Measurements from ENCODE around the gene SIAE.

- TF ChIP-seq POLR2A (IDR thresholded peaks at IDR 0.05; ENCODE audit: extremely low read depth, insufficient read length) (no peak), CTCF (IDR thresholded peaks at IDR 0.05; ENCODE audit: low read depth, low read length) (no peak), MAX (IDR thresholded peaks at IDR 0.05; ENCODE audit: low read depth, low read length) (no peak), MYC (IDR thresholded peaks at IDR 0.05; ENCODE audit: low read depth, low read length) (no peak)
Observed at GRCh38 chr11:124674571-124674970, 1.0 kb upstream of the SIAE start.

Data from NB4 (cell line).